Stimulated activated naive CD4-positive, alpha-beta T cell treated with Interleukin-2 at 50 U/mL for 16 hours (primary cell): ENCODE measurements around the gene BLVRB.
A peak's percentile ranks its signal among the peaks of the same experiment; 100 is the strongest.
"Not testable (repeated sequence)": the region's sequence is repeated elsewhere in the genome, so short reads cannot be mapped to it uniquely, and the experiment has no call there.

Experiments used
- DNase-seq: peaks from one replicate; lab custom pipeline; 2025; lab: John Stamatoyannopoulos, UW

The BLVRB gene

DNA sequence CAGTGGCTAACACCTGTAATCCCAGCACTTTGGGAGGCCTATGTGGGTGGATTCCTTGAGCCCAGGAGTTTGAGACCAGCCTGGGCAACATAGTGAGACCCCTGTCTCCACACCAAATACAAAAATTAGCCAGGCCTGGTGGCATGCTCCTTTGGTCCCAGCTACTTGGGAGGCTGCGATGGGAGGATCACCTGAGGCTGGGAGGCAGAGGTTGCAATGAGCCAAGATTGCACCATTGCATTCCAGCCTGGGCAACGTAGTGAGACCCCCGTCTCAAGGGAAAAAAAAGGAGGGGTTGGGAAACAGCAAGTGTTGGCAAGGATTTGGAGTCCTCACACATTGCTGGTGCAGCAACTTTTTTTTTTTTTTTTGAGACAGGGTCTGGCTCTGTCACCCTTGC lies 20.5 kb upstream of the BLVRB start:
- DNase-seq: no peak

DNA sequence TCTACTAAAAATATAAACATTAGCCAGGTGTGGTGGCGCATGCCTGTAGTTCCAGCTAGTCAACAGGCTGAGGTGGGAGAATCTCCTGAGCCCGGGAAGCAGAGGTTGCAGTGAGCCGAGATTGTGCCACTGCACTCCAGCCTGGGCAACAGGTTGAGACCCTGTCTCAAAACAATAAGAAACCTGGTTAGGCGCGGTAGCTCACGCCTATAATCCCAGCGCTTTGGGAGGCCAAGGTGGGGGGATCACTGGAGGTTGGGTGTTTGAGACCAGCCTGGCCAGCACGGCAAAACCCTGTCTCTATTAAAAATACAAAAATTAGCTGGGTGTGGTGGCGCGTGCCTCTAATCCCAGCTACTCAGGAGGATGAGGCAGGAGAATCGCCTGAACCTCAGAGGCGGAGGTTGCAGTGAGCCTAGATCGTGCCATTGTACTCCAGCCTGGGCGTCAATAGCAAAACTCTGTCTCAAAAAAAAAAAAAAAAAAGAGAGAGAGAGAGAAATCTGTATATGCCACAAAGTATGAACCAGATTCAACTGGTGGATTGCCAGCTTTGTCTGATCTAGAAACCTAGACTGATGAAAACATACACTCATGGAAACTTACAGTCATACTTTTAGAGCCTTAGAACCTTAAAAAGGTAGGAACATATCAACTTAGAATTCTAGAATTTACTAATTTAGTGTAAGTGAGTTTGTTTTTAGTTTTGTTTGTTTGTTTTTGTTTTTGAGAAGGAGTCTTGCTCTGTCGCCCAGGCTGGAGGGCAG lies 10.5 kb upstream of the BLVRB start:
- DNase-seq: not testable (repeated sequence)

DNA sequence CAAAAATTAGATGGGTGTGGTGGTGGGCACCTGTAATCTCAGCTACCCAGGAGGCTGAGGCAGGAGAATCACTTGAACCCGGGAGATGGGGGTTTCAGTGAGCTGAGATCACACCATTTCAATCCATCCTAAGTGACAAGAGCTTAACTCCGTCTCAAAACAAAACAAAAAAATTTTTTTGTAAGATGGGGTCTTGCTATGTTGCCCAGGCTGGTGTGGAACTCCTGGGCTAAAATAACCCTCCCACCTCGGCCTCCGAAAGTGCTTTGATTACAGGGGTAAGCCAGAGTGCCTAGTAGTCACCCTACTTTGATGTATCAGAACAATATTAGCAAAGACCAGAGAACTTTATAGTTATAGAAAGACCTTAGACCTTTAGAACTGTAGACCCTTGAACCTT lies 9.2 kb upstream of the BLVRB start:
- no peak for DNase-seq

DNA sequence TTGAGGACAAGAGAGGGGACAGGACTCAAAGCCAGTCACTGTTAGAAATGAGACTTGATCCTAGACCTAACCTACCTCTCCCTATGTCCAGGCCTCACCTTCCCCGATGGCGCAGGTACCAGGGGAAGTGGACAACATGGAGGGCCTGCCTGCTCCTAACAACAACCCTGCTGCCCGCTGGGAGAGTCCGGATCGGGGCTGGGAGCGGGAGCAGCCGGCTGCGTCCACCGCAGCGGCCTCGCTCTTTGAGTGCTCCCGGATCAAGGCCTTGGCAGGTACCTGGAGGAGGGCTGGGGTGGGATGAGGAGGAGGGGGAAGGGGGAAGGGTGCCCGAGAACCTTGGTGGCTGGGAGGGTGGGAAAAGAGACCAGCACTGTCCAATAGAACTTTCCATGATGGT lies 7.0 kb upstream of the BLVRB start:
- no peak for DNase-seq

DNA sequence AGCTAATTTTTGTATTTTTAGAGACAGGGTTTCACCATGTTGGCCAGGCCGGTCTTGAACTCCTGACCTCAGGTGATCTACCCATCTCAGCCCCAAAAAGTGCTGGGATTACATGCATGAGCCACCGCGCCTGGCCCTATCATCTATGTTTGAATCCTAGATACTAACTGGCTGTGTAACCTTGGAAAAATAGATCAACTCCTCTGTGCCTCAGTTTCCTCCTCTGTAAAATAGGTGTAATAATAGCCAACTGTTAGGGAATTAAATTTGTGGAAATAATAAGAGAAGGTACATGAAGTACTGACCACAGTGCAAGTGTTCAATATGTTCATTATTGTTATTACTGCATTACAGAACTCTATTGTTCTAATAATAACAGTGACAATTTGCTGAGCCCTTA lies 5.6 kb upstream of the BLVRB start:
- no peak for DNase-seq

DNA sequence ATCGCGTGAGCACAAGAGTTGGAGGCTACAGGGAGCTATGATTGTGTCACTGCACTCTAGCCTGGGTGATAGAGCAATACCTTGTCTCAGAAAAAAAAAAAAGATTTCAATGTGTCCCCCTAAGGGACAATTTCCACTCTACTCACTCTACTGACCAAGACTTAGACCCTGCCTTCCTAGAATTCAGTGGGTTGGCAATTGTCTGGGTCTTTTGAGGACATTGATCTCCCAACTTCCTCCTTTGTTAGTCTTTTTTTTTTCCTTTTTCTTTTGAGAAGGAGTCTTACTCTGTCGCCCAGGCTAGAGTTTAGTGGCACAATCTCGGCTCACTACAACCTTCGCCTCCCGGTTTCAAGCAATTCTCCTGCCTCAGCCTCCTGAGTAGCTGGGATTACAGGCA lies 3.5 kb upstream of the BLVRB start:
- DNase-seq: no peak

DNA sequence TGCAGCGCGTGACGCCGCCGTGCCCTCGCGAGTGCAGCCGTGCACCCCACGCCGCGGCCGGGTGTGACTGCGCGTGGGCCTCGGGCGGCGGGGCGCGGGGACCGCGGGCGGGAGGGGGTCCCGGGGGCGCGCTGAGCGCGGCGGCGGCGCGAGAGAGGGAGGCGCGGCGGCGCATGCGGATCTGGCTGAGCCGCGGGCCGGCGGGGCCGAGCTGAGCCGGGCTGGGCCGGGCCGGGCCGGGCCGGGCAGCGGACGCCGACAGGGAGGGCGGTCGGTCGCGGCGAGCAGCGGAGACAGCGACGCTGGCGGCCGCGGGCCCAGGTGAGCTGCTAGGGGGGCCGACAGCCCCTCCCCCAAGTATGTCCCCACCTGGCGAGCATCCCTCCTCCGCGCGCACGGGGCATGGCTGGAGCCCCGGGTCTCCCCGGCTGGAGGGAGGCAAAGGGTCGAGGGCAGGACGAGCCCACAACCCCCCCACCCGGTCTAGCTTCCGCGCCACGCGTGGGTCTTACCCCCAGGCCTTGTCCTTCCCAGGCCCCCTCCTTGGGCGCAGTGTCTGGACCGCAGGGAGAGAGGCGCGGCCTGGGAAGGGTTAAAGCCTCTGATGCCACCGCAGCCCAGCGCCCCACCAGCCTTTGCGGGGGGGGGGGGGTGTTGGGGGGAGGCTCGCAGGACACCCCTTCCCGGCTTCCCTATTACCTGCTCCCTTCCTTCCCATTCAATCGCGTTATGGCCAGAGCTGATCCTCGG lies 1.6 kb upstream of the BLVRB start, which contains the start of gene SPTBN4:
TSS of gene SPTBN4 (plus strand) at position 17 of the 750 bp plus-strand sequence. CDS start 5,621 bp downstream, outside the sequence.
- DNase-seq: no peak

DNA sequence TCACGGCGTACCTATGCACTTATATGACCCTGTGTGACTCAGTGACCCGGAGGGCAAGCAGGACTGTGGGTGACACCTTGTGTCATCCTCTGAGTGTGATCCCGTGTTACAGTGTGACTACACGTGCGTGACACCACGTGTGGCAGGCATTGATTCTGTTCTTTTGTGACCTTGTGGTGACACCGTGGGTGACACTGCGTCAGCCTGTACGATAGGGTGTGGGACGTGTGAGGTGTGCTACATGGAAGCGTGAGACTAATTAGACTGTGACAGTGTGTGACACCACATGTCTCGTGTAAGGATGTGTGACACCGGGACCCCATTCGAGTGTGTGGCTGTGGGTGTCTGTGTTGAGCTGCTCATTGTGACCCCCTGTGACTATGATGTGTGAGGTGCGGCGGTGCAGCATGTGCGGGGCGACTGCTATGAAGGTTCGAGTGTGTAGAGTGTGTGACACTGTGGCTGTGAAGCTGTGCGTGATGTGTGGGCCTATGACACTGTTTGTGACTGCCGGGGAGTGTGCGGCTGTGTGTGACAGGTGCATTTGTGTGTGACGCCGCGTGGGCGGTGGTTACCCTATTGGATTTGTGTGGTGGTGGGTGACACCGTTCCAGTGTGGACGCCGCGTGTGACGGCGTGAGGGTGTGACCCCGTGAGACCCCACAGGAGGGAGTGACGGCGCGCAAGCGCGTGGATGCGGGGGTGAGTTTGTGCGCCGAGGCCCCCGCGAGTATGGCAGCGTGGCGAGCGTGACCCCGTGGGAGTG lies 857 bp upstream of the BLVRB start:
- DNase-seq: peak; percentile 85

DNA sequence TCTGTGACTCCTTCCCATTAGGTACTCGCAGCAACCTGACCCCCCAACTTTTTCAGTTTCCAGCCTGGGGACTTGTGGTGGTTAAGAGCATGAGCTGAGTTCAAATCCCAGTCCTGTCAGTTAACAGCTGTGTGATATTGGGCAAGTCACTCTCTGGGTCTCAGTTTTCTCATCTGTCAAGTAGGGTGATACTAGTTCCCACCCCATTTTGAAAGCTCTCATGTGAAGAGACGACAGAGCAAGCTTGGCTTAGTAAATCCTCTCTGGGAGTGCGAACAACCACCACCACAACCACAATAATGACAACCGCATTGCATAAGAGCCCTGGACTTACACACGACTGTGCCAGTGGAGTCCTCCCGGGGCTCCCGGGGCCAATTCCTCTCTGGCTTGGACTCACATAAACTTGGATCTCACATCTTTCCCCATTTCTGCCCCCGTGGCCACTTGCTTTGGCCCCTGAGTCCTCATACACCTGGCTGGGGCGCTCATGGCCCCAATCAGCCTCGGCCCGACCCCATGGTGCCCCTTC lies 454 bp downstream of the BLVRB start:
- DNase-seq: no peak

DNA sequence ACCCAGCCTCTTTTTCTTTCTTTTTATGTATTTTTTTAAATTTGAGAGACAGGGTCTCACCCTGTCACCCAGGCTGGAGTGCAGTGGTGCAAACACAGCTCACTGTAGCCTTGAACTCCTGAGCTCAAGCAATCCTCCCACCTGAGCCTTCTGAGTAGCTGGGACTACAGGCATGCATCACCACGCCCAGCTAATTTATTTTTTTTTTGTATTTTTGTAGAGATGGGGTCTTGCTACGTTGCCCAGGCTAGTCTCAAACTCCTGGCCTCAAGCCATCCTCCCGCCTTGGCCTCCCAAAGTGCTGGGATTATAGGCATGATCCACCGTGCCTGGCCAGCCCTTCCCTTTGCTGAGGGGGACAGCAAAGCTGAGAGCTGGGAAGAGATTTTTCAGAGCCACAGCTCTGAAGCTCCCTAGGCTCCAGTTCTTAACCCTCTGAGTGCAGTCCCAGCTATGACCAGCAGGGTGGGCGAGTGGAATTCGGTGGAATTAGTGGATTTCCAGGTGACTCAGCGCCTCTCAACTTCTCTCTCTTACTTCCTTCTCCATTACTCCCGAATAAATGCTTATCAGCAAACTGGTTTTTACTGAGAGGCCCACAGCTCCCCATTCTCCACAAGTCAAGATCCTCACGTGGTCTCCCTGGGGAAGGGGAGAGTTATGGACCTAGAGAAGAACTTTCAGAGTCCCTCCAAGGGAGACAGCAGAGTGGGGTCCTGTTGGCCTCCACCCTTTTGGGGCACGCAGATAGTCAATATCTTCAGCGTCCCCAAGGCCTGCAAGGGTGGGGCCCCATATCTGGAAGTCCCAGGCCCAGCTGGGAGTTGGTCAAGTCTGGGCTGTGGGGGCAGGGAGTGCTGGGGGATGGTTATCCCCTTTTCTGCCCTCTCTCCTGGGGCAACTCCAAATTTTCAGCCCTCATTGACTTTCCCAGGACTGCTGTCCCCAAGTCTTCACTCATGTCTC lies 1.2 kb downstream of the BLVRB start:
- peak; percentile 62 for DNase-seq

DNA sequence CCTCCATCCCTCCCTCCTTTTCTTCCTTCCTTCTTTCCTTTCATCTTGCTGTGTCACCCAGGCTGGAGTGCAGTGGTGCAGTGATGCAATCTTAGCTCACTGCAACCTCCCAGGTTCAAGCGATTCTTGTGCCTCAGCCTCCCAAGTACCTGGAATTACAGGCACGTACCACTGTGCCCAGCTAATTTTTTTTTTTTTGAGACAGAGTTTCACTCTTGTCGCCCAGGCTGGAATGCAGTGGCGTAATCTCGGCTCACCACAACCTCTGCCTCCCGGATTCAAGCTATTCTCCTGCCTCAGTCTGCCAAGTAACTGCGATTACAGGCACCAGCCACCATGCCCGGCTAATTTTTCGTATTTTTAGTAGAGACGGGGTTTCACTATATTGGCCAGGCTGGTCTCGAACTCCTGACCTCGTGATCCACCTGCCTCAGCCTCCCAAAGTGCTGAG lies 1.9 kb downstream of the BLVRB start:
- DNase-seq: not testable (repeated sequence)

DNA sequence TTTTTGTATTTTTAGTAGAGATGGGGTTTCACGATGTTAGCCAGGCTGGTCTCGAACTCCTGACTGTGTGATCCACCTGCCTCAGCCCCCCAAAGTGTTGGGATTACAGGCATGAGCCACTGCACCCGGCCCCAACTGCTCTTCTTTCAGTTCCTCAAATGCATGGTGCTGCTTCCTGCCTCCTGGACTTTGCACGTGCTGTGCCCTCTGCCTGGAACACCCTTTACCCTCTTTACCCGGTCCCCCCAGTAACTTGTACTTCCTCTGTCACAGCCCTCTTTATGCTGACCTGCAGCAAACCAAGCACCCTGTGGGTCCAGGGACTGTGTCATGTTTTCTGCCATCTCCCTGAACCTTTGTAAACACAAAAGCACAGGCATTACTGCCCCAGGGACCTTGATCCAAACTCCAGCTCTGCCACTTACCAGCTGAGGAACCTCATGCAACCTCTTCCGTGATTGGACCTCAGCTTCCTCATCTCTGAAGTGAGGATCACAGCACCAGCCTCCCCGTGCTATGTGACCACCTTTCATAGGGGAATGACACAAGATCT lies 3.8 kb downstream of the BLVRB start:
- DNase-seq: no peak

DNA sequence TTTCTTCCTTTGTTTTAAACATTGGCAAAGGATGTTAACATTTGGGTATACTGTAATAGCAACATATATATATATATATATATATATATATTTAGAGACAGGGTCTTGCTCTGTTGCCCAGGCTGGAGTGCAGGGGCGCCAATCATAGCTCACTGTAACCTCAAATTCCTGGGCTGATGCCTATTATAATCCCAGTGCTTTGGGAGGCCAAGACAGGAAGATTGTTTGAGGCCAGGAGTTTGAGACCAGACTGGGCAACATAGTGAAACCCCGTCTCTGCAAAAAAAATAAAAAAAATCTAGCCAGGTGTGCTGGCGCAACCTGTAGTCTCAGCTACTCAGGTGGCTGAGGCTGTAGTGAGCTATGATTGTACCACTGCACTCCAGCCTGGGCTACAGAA lies 5.4 kb downstream of the BLVRB start:
- no peak for DNase-seq

DNA sequence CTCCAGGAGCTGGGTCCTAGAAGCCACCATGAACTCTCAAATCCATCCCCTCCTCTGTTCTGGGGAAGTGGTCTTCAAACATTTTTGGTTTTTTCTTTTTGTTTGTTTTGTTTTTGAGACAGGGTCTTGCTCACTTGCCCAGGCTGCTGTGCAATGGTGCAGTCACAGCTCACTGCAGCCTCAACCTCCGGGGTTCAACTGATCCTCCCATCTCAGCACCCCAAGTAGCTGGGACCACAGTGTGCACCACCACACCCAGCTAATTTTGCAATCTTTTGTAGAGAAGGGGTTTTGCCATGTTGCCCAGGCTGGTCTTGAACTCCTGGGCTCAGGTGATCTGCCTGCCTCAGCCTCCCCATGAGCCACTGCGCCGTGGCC lies 7.0 kb downstream of the BLVRB start:
- DNase-seq: no peak

DNA sequence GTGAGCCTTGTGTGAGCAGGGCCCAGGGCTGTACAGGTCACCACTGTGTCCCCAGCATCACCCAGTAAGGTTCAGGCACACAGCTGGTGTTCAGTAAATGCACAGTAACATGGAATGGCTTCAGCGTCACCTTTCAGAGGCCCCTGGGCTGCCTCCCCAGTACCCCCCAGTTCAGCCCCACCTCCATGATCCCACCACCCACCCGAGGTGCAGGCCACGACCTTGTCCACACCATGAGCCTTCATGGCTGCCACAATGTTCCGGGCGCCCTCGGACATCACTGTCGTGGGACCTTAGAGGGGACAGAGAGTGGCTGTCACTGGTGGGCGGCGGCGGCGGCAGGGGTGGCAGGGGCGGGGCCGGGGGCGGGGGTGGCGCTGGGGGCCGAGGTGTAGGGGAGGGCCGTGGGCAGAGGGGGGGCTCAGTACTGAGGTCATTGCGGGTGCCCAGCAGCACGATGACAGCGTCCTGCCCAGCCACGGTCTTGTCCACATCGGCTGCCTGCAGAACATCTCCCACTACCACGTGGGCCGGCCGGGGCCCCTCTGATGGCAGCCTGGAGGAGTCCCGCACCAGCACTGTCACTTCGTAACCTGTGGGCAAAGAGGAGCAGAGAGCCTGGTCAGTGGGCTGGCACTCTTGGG lies 7.5 kb downstream of the BLVRB start:
- no peak for DNase-seq

DNA sequence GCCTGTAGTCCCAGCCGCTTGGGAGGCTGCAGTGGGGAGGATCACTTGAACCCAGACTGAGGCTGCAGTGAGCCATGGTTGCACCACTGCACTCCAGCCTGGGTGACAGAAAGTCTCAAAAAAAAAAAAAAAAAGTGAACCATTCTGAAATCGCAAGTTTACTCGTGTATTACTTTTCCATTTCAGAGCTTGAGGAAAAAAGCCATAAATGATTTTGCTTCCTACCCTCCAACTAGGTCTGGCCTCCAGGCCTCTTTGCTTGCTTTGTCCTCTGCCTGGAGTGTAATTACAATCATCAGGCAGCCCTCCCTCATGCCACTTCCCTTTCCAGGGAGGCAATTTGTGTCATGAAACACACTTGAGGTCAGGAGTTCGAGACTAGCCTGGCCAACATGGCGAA lies 8.5 kb downstream of the BLVRB start:
- no peak for DNase-seq

DNA sequence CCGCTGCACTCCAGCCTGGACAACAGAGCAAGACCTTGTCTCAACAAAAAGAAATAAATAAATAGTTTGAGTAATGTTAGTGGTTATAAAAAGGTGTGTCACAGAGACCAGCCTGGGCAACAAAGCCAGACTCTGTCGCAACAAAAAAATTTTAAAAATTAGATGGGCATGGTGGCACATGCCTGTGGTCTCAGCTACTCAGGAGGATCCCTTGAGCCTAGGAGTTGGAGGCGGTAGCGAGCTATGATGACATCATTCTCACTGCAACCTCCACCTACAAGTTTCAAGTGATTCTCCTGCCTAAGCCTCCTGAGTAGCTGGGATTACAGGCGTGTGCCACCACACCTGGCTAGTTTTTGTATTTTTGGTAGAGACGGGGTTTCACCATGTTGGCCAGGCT lies 11.6 kb downstream of the BLVRB start:
- not testable (repeated sequence) for DNase-seq

DNA sequence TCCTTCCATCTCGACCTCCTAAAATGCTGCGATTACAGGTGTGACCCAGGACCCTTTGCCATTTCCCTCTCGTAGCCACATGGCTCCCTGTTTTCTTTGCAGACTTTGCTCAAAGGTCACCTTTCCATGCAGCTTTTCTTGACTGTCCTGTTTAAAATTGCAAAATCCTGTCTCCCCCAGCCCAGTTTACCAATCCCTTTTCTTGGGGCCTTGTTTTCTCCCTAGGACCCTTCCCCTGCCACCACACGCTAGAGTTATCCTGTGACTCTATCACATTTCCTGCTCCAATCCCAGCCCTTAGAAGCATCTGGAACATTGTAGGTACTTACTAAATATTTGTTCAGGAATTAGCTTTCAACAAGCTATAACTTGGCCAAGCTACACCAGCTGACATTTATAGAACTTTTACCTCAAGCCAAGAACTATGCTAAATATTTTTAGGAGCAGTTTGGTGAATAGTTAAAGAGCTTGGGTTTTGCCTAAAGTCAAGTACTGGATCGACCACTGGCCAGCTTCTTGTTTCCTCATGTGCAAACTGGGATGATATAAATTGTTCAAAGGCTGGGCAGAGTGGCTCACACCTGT lies 12.3 kb downstream of the BLVRB start:
- DNase-seq: no peak

DNA sequence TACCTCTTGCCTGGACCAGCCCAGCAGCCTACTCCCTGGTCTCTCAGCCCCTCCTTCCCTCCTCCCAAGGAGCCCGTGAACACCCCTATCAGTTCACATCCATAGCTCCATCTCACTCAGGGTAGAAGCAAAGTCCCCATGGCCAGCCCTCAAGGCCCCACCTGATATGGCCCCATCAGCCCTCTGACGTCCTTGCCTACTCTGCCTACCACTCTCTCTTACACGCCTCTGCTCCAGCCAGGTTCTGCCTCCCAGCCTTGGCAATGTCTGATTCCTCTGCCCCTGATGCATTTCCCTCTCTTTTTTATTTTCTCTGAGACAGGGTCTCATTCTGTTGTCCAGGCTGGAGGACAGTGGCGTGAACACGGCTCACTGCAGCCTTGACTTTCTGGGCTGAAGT lies 13.5 kb downstream of the BLVRB start:
- DNase-seq: no peak

DNA sequence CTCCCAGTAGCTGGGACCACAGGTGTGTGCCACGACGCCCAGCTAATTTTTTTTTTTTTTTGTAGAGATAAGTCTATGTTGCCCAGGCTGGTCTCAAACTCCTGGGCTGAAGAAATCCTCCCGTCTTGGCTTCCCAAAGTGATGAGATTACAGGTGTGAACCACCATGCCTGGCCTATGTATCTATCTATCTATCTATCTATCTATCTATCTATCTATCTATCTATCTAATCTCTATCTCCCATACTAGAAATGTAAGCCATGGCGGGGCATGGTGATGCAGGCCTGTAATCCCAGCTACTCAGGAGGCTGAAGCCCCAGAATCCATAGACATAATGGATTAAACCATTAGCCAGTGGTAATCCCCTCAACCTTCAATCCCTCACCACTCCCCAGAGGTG lies 14.9 kb downstream of the BLVRB start:
- no peak for DNase-seq
